ENCODE data around the gene SHISA2.

DNA sequence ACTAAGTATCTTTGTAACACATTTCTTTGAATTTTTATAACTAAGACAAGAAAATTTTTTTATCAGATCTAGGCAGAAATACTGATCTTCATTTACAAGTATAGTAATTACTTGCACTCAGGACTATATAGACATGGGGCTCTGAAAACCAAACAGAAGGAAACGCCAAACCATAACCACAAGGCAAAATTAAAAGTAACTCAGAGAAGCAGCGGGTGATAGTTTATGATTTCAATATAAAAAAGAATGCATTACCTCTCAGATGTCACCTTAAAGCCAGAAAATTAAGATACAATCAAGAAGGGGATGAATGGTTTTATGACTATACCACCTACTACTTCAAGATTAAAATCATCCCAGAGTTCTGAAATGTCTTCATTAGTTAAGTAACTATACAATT lies 6.7 kb downstream of the SHISA2 start:
- TF ChIP-seq, protein P1, sequence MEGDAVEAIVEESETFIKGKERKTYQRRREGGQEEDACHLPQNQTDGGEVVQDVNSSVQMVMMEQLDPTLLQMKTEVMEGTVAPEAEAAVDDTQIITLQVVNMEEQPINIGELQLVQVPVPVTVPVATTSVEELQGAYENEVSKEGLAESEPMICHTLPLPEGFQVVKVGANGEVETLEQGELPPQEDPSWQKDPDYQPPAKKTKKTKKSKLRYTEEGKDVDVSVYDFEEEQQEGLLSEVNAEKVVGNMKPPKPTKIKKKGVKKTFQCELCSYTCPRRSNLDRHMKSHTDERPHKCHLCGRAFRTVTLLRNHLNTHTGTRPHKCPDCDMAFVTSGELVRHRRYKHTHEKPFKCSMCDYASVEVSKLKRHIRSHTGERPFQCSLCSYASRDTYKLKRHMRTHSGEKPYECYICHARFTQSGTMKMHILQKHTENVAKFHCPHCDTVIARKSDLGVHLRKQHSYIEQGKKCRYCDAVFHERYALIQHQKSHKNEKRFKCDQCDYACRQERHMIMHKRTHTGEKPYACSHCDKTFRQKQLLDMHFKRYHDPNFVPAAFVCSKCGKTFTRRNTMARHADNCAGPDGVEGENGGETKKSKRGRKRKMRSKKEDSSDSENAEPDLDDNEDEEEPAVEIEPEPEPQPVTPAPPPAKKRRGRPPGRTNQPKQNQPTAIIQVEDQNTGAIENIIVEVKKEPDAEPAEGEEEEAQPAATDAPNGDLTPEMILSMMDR (IDR thresholded peaks at IDR 0.05): no peak
- TF ChIP-seq POLR2A (IDR thresholded peaks at IDR 0.05) (no peak), POLR2AphosphoS5 (IDR thresholded peaks at IDR 0.05; ENCODE audit: insufficient read depth in 1 of 2, low read depth in 1 of 2) (no peak)

Data from vagina (tissue), 2 donors.